GM21423 (cell line): ENCODE measurements around the gene CCDC9.
"Not testable (repeated sequence)": the region's sequence is repeated elsewhere in the genome, so short reads cannot be mapped to it uniquely, and the experiment has no call there.

ENCODE experiments used
- ATAC-seq: cut with Tn5 transposase; IDR thresholded peaks from one replicate; pipeline ENCODE4 v1.9.1; 2021; ENCODE audit warnings: mild to moderate bottlenecking, moderate library complexity; ENCODE audit not compliant: unreplicated experiment

The CCDC9 gene

GRCh38 chr19:47231215-47232054 lies 24.9 kb upstream of the CCDC9 start:
- ATAC-seq, result peak; percentile 31

- ATAC-seq, result no peak
Observed at GRCh38 chr19:47232422-47233211, 23.7 kb upstream of the CCDC9 start.

DNA sequence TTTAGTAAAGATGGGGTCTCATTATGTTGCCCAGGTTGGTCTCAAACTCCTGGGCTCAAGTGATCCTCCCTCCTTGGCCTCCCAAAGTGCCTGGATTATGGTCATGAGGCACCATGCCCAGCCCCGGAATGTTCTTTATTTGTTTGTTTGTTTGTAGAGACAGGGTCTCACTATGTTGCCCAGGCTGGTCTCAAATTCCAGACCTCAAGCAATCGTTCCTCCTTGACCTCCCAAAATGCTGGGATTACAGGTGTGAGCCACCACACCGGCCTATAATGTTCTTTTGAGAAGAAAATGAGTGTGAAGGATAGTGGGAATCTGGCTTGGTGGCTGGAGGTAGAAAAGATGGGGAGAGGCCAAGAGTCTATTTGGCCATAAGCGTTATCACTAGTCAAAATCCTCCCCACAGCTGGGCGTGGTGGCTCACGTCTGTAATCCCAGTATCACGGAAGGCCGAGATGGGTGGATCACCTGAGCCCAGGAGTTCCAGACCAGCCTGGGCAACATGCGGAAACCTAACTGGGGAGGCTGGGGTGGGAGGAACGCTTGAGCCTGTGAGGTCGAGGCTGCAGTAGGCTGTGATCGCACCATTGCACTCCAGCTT lies 20.2 kb upstream of the CCDC9 start:
- no peak for ATAC-seq

DNA sequence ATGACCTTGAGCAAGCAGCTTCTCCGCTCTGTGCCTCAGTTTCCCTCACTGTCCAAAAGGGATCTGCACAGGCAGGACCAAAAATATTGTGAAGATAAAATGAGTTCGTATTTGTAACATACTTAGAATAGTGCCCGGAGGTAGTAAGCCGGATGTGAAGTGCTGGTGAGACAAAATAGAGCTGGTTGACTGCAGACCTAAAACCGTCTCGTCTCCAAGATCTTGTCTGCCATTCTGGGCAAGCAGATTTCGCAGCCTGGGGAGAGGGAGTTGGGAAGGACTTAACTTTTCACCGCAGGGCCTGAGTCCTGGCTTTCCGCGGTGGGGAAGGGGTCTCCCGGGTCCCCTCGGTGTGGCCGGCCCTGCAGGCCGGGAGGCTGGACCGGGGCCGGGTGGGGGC lies 17.2 kb upstream of the CCDC9 start:
- no peak for ATAC-seq

GRCh38 chr19:47239610-47240296 lies 16.6 kb upstream of the CCDC9 start:
- ATAC-seq, result no peak

- ATAC-seq, result no peak
Observed at GRCh38 chr19:47240556-47240955, 15.8 kb upstream of the CCDC9 start.

DNA sequence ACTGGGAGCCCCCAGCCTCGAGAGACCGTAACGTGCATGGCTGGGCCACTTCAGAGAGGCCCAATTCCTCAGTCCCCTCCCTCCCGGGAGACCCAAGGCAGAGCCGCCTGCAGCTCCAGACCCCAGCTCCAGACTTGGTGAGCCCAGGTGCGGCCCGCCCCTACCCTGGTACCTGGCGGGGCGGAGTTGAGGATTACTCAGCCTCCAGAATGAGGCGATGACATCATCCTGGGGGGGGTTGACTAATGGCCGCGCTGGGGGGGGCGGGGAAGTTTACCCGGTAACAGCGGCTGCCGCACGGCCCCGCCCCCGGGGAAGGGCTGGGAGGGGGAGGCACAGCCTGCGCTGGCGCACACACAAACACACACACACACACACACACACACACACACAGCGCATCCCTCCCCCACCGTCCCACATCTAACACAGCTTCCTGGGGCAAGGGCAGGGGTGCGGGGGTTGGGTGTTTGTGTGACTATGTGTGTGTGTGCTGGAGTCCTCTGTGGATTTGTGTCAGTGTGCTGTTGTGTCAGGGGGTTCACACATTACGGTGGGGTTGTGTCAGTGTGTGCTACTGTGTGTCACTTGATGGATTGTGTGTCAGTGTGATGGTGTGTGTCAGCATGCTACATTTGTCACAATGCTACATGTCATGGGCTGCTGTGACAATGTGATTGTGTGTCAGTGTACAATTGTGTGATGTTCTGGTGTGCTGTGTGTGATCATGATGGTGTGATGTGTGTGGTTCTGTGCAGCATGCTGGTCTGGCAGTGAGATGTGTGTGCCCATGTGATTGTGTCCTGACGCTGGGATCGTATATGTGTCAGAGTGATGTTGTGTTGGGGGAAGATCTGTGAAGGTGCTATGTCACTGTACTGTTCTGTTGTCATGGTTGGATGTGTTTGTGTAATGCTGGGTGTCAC lies 15.1 kb upstream of the CCDC9 start:
- ATAC-seq, result no peak

DNA sequence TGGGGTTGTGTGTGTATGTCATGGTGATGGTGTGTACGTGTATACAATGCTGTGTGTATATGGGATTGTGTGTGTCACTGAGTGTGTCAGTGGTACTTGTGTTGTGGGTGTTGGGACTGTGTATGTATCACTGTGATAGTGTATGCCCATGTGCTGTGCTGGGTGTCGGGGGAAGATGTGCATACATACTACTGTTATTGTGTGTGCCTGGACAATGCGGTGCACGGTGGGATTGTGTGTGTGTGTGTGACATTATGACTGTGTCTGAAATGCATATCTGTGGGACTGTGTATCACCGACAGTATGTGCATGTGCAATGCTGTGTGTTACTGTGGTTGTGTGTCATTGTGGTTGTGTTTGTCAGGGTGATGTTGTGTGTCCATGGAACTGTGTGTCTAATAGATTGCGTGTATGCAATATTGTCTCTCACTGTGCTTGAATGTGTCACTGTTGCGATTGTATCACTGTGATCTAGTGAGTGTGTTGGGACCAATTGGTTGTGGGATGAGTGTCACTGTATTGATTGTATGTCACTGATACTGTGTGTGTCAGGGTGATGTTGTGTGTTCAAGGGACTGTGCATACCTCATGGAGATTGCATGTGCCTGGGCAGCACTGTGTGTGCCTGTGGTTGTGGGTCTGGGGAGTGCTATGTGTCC lies 14.3 kb upstream of the CCDC9 start:
- no peak for ATAC-seq

DNA sequence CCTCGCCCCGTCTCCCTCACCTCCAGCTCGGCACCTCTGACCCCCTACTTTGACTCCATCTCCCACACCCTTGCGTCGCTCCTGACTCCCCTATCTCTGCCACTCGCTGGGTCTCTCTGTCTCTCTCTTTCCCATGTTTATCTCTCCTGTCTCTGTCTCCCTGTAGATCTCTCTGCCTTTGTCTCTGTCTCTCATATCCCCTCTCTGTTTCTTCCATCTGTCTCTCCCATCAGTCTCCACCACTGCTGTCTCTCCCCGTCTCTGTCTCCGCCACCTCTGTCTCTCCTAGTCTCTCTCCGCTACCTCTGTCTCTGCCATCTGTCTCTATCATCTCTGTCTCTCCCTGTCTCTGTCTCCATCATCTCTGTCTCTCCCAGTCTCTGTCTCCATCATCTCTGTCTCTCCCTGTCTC lies 13.0 kb upstream of the CCDC9 start:
- ATAC-seq, result no peak

- ATAC-seq, result peak; percentile 74
Observed at GRCh38 chr19:47243776-47244547, 12.4 kb upstream of the CCDC9 start.

DNA sequence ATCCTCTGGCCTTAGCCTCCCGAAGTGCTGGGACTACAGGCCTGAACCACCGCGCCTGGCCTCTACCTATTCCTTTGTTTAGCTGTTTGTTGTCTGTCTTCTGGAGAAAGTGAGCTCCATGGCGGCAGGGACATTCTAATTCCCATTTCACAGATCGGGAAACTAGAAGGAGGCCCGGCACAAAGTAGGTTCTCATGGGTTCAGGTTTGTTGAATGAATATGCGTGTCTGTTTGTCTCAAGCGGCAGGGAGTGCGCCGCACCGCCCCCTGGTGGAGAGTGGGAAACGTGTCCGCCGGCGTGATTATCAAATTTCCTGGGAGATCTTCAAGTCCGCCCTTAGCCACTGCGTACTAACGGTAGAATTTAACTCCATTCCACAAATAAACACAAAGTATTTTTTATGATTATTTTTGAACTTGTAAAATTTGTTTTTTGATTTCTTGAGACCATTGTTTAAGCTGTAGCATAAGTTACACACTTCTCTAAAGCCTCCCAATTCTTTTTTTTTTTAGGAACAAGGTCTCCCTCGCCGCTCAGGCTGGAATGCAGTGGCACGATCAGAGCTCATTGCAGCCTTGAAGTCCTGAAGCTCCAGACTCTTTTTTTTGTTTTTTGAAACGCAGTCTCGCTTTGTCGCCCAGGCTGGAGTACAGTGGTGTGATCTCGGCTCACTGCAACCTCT lies 8.9 kb upstream of the CCDC9 start:
- no peak for ATAC-seq

DNA sequence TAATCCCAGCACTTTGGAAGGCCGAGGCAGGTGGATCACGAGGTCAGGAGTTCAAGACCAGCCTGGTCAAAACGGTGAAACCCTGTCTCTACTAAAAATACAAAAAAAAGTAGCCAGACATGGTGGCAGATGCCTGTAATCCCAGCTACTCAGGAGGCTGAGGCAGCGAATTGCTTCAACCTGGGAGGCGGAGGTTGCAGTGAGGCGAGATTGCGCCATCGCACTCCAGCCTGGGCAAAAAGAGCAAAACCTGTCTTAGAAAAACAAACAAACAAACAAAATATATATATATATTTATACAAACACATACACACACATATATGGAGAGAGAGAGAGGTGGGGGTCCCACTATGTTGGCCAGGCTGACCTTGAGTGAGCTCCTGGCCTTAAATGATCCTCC lies 3.3 kb upstream of the CCDC9 start:
- ATAC-seq, result not testable (repeated sequence)

DNA sequence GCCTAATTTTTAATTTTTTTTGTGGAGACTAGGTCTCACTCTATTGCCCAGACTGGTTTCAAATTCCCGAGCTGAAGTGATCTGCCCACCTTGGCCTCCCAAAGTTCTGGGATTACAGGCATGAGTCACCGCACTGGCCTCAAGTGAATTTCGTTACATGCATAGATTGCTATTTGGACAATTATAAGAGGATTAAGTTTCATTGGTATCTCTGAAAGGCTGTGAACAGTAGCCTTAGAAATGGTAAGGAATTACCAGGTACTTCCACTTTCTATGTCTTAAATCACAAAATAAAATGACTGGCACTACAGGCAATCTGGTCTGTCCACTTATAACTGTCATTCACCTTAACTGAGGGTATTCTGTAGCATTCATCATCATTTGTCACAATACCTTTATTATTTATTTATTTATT lies 2.9 kb upstream of the CCDC9 start:
- no peak for ATAC-seq

DNA sequence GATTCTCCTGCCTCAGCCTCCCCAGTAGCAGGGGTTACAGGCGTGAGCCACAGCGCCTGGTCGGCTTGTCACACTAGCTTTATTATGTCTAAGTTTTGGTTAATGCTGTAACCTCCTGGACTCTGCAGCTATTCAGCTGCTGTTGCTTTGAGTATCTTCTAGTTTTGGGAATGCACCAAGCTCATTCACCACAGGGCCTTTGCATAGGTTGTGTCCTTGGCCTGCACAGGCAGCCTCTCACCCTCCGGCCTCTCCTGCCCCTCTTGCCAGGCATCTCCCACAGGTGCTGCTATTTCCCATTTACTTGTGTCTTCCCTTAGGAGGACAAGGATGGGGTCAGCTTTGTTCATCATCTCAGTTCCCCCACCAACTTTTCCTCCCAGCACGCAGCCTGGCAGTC lies 2.4 kb upstream of the CCDC9 start:
- ATAC-seq, result no peak

- ATAC-seq, result peak; percentile 68
Observed at GRCh38 chr19:47256693-47257410, 527 bp downstream of the CCDC9 start.

- no peak for ATAC-seq
Observed at GRCh38 chr19:47257411-47258169, 1.3 kb downstream of the CCDC9 start.

- ATAC-seq, result no peak
Observed at GRCh38 chr19:47258434-47258833, 2.1 kb downstream of the CCDC9 start.
